Endodermal cell (in vitro differentiated cells): Measurements from ENCODE around the gene ZNF516. TPM values are rescaled to one million over a fixed set of nuclear protein-coding genes. Genes with fewer than 3 reads are reported as not detected.

Experiments
- DNase-seq: peaks from one replicate; pipeline ENCODE4 v3.0.0-alpha.2; 2017
- H3K27ac ChIP-seq: 2 replicates; pipeline ENCODE4 v1.5.1; 2013; ENCODE audit warnings: mild to moderate bottlenecking, low read depth, low read length, moderate library complexity
- H3K27me3 ChIP-seq: 2 replicates; pipeline ENCODE4 v1.6.1; 2013; ENCODE audit warnings: mild to moderate bottlenecking, low read length, moderate library complexity; ENCODE audit not compliant: insufficient read depth, control insufficient read depth, poor library complexity, severe bottlenecking
- H3K36me3 ChIP-seq: 2 replicates; pipeline ENCODE4 v1.7.0; 2013; ENCODE audit warnings: mild to moderate bottlenecking, low read length, moderate library complexity; ENCODE audit not compliant: control insufficient read depth, insufficient read depth
- H3K4me1 ChIP-seq: one replicate; pipeline ENCODE4 v1.7.0; 2013; ENCODE audit warnings: low read length; ENCODE audit not compliant: control insufficient read depth, insufficient read depth
- H3K4me3 ChIP-seq: 2 replicates; pipeline ENCODE4 v1.5.1; 2013; ENCODE audit warnings: mild to moderate bottlenecking, low read length, moderate library complexity
- H3K9ac ChIP-seq: 2 replicates; pipeline ENCODE4 v1.6.1; 2013; ENCODE audit warnings: mild to moderate bottlenecking, low read length, moderate library complexity; ENCODE audit not compliant: poor library complexity, severe bottlenecking; ENCODE audit errors: extremely low read depth
- H3K9me3 ChIP-seq: 2 replicates; pipeline ENCODE4 v1.6.1; 2013; ENCODE audit warnings: mild to moderate bottlenecking, low read length, moderate library complexity; ENCODE audit not compliant: control insufficient read depth
- H3K27ac Mint-ChIP-seq: 2 replicates; pipeline ENCODE4 v1.8.0; 2020; ENCODE audit warnings: mixed read lengths
- H3K27me3 Mint-ChIP-seq: 2 replicates; pipeline ENCODE4 v1.8.0; 2021; ENCODE audit warnings: mild to moderate bottlenecking, mixed read lengths; ENCODE audit not compliant: insufficient read depth
- H3K36me3 Mint-ChIP-seq: 2 replicates; pipeline ENCODE4 v1.8.0; 2020; ENCODE audit warnings: low read depth, mixed read lengths
- H3K4me1 Mint-ChIP-seq: 2 replicates; pipeline ENCODE4 v1.8.0; 2020; ENCODE audit warnings: mixed read lengths
- H3K4me3 Mint-ChIP-seq: 2 replicates; pipeline ENCODE4 v1.8.0; 2020; ENCODE audit warnings: mild to moderate bottlenecking, moderate library complexity, mixed read lengths
- H3K9me3 Mint-ChIP-seq: 2 replicates; pipeline ENCODE4 v1.8.0; 2020; ENCODE audit warnings: mild to moderate bottlenecking, mixed read lengths
- WGBS, 2 experiments: methylation state at CpG; one replicate each; pipeline versions ENCODE4 v1.1.5 to v1.1.7; 2013; ENCODE audit warnings: missing lambda C conversion rate in 2 of 2, mixed read lengths in 1 of 2; ENCODE audit not compliant: insufficient coverage in 1 of 2, insufficient read length in 1 of 2; 5-methylcytosine and 5-hydroxymethylcytosine counted together
- total RNA-seq, 2 donors: library from RNA; stranded (reverse); fragmentation: NEBNext Ultra II Directional in 1 of 2; extraction: Animal tissue kit (Norgen Biotek cat#: 25700) in 1 of 2; gene quantifications; 2 replicates in 1 of 2; 3 replicates in 1 of 2; pipeline ENCODE4 v1.2.1, GENCODE V29; 2021
- TF ChIP-seq, protein P1 (sequence below): fragments of 200-600 bp; sonication (generic); conservative IDR thresholded peaks from 2 replicates; pipeline ENCODE4 v1.5.0; 2021; ENCODE audit warnings: antibody characterized with exemption, mild to moderate bottlenecking

ZNF516 gene
- total RNA-seq, 2 donors from 2014 or later: 60.2 to 77.9 TPM

- Mint-ChIP-seq H3K4me1 (peaks cover 21% of the 10 kb centered on the region), H3K9me3 (no peaks in the 10 kb centered on the region), H3K36me3 (no peaks in the 10 kb centered on the region), H3K27me3 (peaks cover 2% of the 10 kb centered on the region), H3K4me3 (peak overlapping the region; percentile 65), H3K27ac (peak overlapping the region; percentile 93)
- Histone ChIP-seq H3K4me3 (peak overlapping the region; percentile 75), H3K27me3 (no peaks in the 10 kb centered on the region), H3K4me1 (no peaks in the 10 kb centered on the region), H3K36me3 (no peaks in the 10 kb centered on the region), H3K9ac (no peak overlapping the region), H3K27ac (peak overlapping the region; percentile 53), H3K9me3 (no peaks in the 10 kb centered on the region)
- WGBS, 2 experiments: 8 to 16% methylated on average over 7 to 15 of the region's 18 CpGs
- TF ChIP-seq, protein P1, sequence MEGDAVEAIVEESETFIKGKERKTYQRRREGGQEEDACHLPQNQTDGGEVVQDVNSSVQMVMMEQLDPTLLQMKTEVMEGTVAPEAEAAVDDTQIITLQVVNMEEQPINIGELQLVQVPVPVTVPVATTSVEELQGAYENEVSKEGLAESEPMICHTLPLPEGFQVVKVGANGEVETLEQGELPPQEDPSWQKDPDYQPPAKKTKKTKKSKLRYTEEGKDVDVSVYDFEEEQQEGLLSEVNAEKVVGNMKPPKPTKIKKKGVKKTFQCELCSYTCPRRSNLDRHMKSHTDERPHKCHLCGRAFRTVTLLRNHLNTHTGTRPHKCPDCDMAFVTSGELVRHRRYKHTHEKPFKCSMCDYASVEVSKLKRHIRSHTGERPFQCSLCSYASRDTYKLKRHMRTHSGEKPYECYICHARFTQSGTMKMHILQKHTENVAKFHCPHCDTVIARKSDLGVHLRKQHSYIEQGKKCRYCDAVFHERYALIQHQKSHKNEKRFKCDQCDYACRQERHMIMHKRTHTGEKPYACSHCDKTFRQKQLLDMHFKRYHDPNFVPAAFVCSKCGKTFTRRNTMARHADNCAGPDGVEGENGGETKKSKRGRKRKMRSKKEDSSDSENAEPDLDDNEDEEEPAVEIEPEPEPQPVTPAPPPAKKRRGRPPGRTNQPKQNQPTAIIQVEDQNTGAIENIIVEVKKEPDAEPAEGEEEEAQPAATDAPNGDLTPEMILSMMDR: no peak
- DNase-seq: peak; percentile 65
Measured at GRCh38 chr18:76518860-76519538, 24.0 kb upstream of the ZNF516 start.

DNA sequence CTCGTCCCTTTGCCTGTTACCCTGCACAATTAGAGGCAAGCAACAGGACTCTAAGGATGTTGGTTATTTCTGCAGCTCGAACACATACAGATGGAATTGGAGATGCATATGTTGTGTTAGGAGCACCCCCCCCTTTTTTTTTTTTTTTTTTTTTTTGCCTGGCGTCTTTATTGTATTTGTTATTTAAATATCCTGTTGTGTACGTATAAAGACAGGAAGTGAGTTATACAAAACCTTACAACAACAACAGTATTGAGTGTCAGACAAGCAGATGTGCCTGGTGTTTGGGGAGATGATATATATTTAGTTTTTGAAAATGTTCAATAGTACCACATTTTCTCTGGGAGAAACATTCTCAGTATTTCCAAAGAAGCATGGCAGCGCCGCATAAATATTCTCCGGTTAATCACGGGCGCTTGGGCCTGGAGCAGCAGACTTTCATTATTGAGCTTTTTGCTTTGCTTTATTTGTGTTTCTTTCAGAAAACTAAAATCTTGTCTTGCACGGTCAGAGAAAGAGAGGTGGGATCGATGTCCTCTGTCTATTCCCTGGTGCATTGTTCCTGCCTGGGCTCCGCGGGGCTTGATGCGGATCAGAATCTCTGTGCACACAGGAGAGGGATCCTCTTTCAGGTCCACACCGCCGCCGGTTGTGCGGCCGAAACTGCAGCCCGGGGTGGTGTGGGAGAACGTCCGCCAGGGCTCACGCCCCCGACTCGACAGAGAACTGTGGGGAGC lies 23.2 kb upstream of the ZNF516 start:
- H3K36me3 ChIP-seq: no peaks in the 10 kb centered on the region
- no peaks in the 10 kb centered on the region for H3K4me1 ChIP-seq
- Mint-ChIP-seq H3K4me1 (peaks cover 21% of the 10 kb centered on the region), H3K4me3 (peak overlapping the region; percentile 65), H3K9me3 (no peaks in the 10 kb centered on the region), H3K36me3 (no peaks in the 10 kb centered on the region), H3K27me3 (peaks cover 5% of the 10 kb centered on the region), H3K27ac (peak overlapping the region; percentile 93)
- DNase-seq: peak; percentile 85
- TF ChIP-seq, protein P1: peak; percentile 47
- H3K27me3 ChIP-seq: no peaks in the 10 kb centered on the region
- WGBS, 2 experiments: 22 to 30% methylated on average over 8 to 23 of the region's 25 CpGs
- H3K9me3 ChIP-seq: no peaks in the 10 kb centered on the region
- no peak overlapping the region for H3K9ac ChIP-seq
- peak overlapping the region; percentile 50 for H3K27ac ChIP-seq
- peak overlapping the region; percentile 75 for H3K4me3 ChIP-seq

DNA sequence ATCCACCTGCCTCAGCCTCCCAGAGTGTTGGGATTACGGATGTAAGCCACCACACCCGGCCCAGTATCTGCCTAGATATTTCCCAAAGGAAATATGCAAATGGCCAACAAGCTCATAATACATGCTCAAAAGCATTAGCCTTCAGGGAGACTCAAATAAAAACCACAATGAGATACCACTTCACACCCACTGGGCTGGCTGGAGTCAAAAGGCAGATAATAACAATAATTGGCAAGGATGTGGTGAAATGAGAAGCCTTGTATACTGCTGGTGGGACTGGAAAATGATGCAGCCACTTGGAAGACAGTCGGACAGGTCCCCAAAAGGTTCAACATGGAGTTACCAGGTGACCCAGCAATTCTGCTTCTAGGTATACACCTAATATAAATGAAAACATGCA lies 20.5 kb upstream of the ZNF516 start:
- H3K27ac Mint-ChIP-seq: no peak overlapping the region
- H3K4me1 ChIP-seq: no peaks in the 10 kb centered on the region
- 87 to 100% methylated on average over 2 to 3 of the region's 3 CpGs for WGBS, 2 experiments
- H3K9ac ChIP-seq: no peak overlapping the region
- H3K4me3 ChIP-seq: no peak overlapping the region
- H3K4me1 Mint-ChIP-seq: peaks cover 21% of the 10 kb centered on the region
- TF ChIP-seq, protein P1: no peak
- H3K9me3 ChIP-seq: no peaks in the 10 kb centered on the region
- no peaks in the 10 kb centered on the region for H3K36me3 Mint-ChIP-seq
- no peaks in the 10 kb centered on the region for H3K27me3 ChIP-seq
- no peaks in the 10 kb centered on the region for H3K36me3 ChIP-seq
- H3K9me3 Mint-ChIP-seq: no peaks in the 10 kb centered on the region
- H3K4me3 Mint-ChIP-seq: no peak overlapping the region
- peaks cover 5% of the 10 kb centered on the region for H3K27me3 Mint-ChIP-seq
- no peak for DNase-seq
- no peak overlapping the region for H3K27ac ChIP-seq
